Keratinocyte (primary cell): ENCODE measurements around the gene BLOC1S4.

Source experiments
- EZH2 ChIP-seq: IDR thresholded peaks from one replicate; pipeline ENCODE4 v1.6.1; 2012; ENCODE audit warnings: inconsistent platforms, mild to moderate bottlenecking, low read length, moderate library complexity
- TF ChIP-seq, protein P1 (sequence below), 3 experiments: IDR thresholded peaks in 1 of 3; conservative IDR thresholded peaks in 1 of 3; optimal IDR thresholded peaks in 1 of 3; 2 replicates in 2 of 3; 3 replicates in 1 of 3; pipeline versions ENCODE3 to v1.5.1; 2011; ENCODE audit warnings: low read length in 3 of 3, mild to moderate bottlenecking in 3 of 3, moderate library complexity in 2 of 3, control low read depth in 1 of 3, inconsistent platforms in 1 of 3; ENCODE audit not compliant: insufficient read depth in 2 of 3; ENCODE audit errors: extremely low read depth in 1 of 3

GRCh38 chr4:6742989-6743388 is 27.0 kb downstream of the BLOC1S4 start:
- TF ChIP-seq EZH2 = no peak
- TF ChIP-seq, protein P1, sequence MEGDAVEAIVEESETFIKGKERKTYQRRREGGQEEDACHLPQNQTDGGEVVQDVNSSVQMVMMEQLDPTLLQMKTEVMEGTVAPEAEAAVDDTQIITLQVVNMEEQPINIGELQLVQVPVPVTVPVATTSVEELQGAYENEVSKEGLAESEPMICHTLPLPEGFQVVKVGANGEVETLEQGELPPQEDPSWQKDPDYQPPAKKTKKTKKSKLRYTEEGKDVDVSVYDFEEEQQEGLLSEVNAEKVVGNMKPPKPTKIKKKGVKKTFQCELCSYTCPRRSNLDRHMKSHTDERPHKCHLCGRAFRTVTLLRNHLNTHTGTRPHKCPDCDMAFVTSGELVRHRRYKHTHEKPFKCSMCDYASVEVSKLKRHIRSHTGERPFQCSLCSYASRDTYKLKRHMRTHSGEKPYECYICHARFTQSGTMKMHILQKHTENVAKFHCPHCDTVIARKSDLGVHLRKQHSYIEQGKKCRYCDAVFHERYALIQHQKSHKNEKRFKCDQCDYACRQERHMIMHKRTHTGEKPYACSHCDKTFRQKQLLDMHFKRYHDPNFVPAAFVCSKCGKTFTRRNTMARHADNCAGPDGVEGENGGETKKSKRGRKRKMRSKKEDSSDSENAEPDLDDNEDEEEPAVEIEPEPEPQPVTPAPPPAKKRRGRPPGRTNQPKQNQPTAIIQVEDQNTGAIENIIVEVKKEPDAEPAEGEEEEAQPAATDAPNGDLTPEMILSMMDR (optimal IDR thresholded peaks at IDR 0.05 in 1 of 3, IDR thresholded peaks at IDR 0.05 in 1 of 3, conservative IDR thresholded peaks at IDR 0.05 in 1 of 3; ENCODE audit: extremely low read depth in 1 of 3, insufficient read depth in 2 of 3, low read length in 3 of 3) = no peak
